Prostate gland (tissue), 2 donors: ENCODE results near the gene TMCO4. TPM values are rescaled to one million over a fixed set of nuclear protein-coding genes. Genes with fewer than 3 reads are reported as not detected.

Experiments
- DNase-seq: peaks from one replicate; pipeline ENCODE4 v3.0.0-alpha.2; 2019; ENCODE audit warnings: low spot score
- H3K27ac ChIP-seq, 2 donors: fragments of 200-600 bp; sonication (generic); 2 replicates each; pipeline ENCODE4 v1.5.1; 2017 to 2019
- H3K27me3 ChIP-seq: fragments of 200-600 bp; sonication (generic); replicated peaks from 2 replicates; pipeline ENCODE4 v1.5.1; 2019; ENCODE audit not compliant: insufficient read depth
- H3K36me3 ChIP-seq, 2 donors: fragments of 200-600 bp; sonication (generic); 1 replicate in 1 of 2; 2 replicates in 1 of 2; pipeline versions ENCODE4 v1.5.1 to v1.8.1; 2017 to 2019
- H3K4me1 ChIP-seq: fragments of 200-600 bp; sonication (generic); replicated peaks from 2 replicates; pipeline ENCODE4 v1.5.1; 2019
- H3K4me3 ChIP-seq, 2 donors: fragments of 200-600 bp; sonication (generic); 2 replicates each; pipeline ENCODE4 v1.5.1; 2017 to 2019
- H3K9me3 ChIP-seq: fragments of 200-600 bp; sonication (generic); 2 replicates; pipeline ENCODE4 v1.5.1; 2017
- POLR2A ChIP-seq: fragments of 450-650 bp; IDR thresholded peaks from one replicate; pipeline ENCODE4 v1.6.1; 2016; ENCODE audit warnings: antibody characterized with exemption, mild to moderate bottlenecking
- POLR2AphosphoS5 ChIP-seq: sonication (generic); formaldehyde crosslinking; IDR thresholded peaks from one replicate; pipeline ENCODE4 v1.6.1; 2017; ENCODE audit warnings: antibody characterized with exemption
- WGBS: methylation state at CpG from one replicate; pipeline ENCODE4 v1.1.5; 2018; 5-methylcytosine and 5-hydroxymethylcytosine counted together
- intact Hi-C: fragments of 100-400 bp; cut with DNase I; formaldehyde crosslinking; loops from one replicate; pipeline ENCODE4 v1.14.2; 2022
- total RNA-seq, 2 donors: library from RNA; depleted of rRNA; stranded (reverse); fragments of >200 nt; gene quantifications; one replicate each; pipeline ENCODE4 v1.1.0, GENCODE V29; 2016
- TF ChIP-seq, protein P1 (sequence below), 4 experiments: fragments of 200-600 bp in 2 of 4; fragments of 450-650 bp in 2 of 4; sonication (generic) in 2 of 4; IDR thresholded peaks; 1 replicate in 3 of 4; 2 replicates in 1 of 4; pipeline ENCODE4 v1.5.1; 2016 to 2019; ENCODE audit warnings: antibody characterized with exemption in 4 of 4, mild to moderate bottlenecking in 2 of 4, moderate library complexity in 2 of 4

The TMCO4 gene
- total RNA-seq, 2 donors from 2014 or later = 60.5 to 89.9 TPM

DNA sequence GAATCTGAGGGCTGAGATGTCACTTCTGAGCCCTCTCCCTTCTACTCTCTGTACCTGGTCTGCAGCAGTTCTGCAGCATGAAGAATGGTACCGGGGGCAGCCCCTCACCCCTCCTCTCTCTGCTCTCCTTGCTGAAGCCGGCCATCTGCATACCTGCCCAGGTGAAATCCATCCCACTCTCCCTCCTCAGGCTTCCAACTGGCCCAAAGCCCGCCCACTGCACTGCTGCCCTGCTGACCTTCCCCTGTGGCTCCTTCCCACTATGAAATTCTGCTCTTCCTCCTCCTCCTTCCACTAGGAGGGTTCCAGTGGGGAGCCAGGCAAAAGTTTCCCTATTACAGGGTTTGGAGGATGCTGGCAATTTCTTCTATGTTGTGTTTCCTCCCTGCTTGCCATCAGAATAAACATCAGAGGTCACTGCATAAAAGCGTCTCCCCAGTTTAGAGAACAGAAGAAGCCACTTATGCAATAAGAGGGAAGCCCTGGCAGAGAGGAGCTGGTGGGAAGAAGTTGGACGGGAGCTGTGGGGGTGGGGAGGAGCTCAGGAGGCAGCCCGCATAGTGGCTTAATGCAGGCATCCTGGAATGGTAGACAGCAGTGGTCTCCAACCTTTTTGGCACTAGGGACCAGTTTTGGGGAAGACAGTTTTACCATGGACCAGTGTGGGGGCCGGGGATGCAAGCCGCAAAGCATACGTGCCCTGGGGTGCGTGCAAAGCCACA lies 30.3 kb downstream of the TMCO4 start:
- no peaks in the 10 kb centered on the region for H3K9me3 ChIP-seq
- H3K27ac ChIP-seq = peak overlapping the region; percentile 71 to 87
- H3K27me3 ChIP-seq = no peaks in the 10 kb centered on the region
- no peak for DNase-seq
- no peak for TF ChIP-seq POLR2AphosphoS5
- no peak for TF ChIP-seq POLR2A
- TF ChIP-seq, protein P1, sequence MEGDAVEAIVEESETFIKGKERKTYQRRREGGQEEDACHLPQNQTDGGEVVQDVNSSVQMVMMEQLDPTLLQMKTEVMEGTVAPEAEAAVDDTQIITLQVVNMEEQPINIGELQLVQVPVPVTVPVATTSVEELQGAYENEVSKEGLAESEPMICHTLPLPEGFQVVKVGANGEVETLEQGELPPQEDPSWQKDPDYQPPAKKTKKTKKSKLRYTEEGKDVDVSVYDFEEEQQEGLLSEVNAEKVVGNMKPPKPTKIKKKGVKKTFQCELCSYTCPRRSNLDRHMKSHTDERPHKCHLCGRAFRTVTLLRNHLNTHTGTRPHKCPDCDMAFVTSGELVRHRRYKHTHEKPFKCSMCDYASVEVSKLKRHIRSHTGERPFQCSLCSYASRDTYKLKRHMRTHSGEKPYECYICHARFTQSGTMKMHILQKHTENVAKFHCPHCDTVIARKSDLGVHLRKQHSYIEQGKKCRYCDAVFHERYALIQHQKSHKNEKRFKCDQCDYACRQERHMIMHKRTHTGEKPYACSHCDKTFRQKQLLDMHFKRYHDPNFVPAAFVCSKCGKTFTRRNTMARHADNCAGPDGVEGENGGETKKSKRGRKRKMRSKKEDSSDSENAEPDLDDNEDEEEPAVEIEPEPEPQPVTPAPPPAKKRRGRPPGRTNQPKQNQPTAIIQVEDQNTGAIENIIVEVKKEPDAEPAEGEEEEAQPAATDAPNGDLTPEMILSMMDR (IDR thresholded peaks at IDR 0.05) = no peak
- H3K36me3 ChIP-seq = no peaks in the 10 kb centered on the region
- intact Hi-C loops = loop anchor here (10.0 kb wide), 1 partner anchor 95 kb away; no protein-coding TSS in a partner anchor
- H3K4me1 ChIP-seq = peaks cover 9% of the 10 kb centered on the region
- no peak overlapping the region for H3K4me3 ChIP-seq
- 68% methylated on average over 10 of the region's 10 CpGs for WGBS

DNA sequence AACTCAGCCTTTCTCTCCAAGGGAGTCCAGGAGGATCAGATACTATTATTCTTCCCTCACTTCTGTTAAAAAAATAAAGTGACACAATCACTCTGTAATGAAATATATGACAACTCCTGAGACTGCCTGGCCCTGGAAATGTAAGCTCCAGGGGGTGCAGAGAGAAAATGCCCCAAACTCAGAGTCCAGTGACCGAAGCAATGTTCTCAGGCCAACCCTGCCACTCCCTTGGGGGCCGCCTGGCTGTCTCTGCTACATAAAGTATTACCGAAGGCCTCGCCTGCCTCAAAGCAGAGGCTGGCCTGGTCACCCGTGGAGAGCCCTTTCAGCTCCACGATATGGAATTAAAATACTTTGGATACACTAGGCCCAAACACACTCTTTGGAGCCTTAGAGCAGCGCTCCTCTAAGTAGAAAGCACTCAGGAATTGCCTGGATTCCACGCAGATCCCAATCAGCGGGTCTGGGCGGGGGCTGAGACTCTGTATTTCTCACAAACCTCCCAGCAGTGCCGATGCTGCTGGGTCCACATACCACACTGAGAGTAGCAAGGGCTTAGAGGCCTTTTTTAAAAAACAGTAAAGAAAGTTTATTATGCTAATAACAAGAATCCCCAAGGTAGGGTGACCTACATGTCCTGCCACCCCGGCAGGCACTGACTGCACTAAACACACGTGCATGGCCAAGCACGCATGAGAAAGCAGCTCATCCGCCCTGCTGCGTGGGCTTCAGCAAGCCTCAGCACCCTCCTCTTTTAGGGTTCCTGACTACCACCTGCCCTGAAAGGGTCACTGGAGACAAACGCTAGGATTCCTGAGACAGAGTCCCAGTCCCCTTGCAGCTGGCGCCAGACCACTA lies 31.1 kb downstream of the TMCO4 start:
- H3K27ac ChIP-seq = no peak overlapping the region
- peaks cover 9% of the 10 kb centered on the region for H3K4me1 ChIP-seq
- DNase-seq = no peak
- H3K4me3 ChIP-seq = no peak overlapping the region
- 83% methylated on average over 17 of the region's 18 CpGs for WGBS
- H3K36me3 ChIP-seq = no peaks in the 10 kb centered on the region
- TF ChIP-seq, protein P1 (IDR thresholded peaks at IDR 0.05) = no peak
- TF ChIP-seq POLR2A (no peak), POLR2AphosphoS5 (no peak)
- intact Hi-C loops = loop anchor here (10.0 kb wide), 1 partner anchor 96 kb away; no protein-coding TSS in a partner anchor
- H3K9me3 ChIP-seq = no peaks in the 10 kb centered on the region
- H3K27me3 ChIP-seq = no peaks in the 10 kb centered on the region

DNA sequence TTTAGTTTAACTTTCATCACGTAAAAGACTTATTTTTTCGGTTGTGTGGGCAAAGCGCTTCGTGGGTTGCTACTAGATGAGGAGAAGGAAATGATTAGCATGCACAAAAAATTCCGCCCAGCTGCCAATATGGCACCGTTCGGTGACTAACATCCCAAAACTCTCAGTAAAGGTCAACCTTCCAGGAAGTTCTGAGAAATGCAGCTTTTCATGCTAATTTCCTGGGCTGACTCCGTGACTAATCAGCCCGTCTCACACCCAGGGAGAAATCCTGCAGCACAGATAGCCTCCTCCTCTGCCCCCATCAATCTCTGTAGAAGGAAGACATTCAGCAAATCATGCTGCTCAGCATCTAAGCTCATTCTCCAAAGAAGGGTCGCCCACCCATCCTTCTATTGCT lies 34.1 kb downstream of the TMCO4 start:
- Histone ChIP-seq H3K36me3 (no peaks in the 10 kb centered on the region), H3K27ac (no peak overlapping the region), H3K9me3 (no peaks in the 10 kb centered on the region), H3K27me3 (no peaks in the 10 kb centered on the region), H3K4me3 (no peak overlapping the region), H3K4me1 (peaks cover 9% of the 10 kb centered on the region)
- intact Hi-C loops = loop anchor here (10.0 kb wide), 1 partner anchor 99 kb away; no protein-coding TSS in a partner anchor
- DNase-seq = no peak
- WGBS = 83% methylated on average over 10 of the region's 10 CpGs
- TF ChIP-seq, protein P1 (IDR thresholded peaks at IDR 0.05) = no peak
- TF ChIP-seq POLR2A (no peak), POLR2AphosphoS5 (no peak)

DNA sequence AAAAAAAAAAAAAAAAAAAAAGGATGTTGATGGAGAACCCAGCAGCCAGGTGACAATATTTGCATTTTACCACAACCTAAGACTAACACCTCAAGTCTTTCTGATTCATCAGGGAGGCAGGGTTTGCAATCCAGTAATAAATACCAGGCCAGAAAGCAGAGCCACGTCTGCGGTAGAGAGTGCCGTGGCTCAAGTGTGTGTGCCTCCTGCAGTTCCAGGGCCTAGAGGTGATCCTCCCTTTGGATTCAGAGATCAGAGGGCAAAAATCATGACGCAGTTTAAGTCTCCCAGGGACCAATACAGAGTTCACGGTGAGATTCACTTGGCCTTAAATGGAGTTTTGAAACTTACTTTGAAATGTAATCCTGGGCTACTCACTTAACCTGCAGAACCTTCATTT lies 34.9 kb downstream of the TMCO4 start:
- Histone ChIP-seq H3K27me3 (no peaks in the 10 kb centered on the region), H3K27ac (no peak overlapping the region), H3K4me1 (peaks cover 5% of the 10 kb centered on the region), H3K36me3 (no peaks in the 10 kb centered on the region), H3K9me3 (no peaks in the 10 kb centered on the region), H3K4me3 (no peak overlapping the region)
- intact Hi-C loops = loop anchor here (5.0 to 10.0 kb wide), 2 partner anchors 48 to 100 kb away; no protein-coding TSS in a partner anchor
- TF ChIP-seq POLR2AphosphoS5 = no peak
- TF ChIP-seq, protein P1 (IDR thresholded peaks at IDR 0.05) = no peak
- TF ChIP-seq POLR2A = no peak
- DNase-seq = no peak
- 85% methylated on average over 5 of the region's 5 CpGs for WGBS
